GM19372 (cell line): ENCODE measurements around the gene POLR1E.
A peak's percentile ranks its signal among the peaks of the same experiment; 100 is the strongest.
"Not testable (repeated sequence)": the region's sequence is repeated elsewhere in the genome, so short reads cannot be mapped to it uniquely, and the experiment has no call there.

Source experiments
- ATAC-seq: cut with Tn5 transposase; IDR thresholded peaks from one replicate; pipeline ENCODE4 v1.9.1; 2021; ENCODE audit warnings: mild to moderate bottlenecking, low read depth, moderate library complexity; ENCODE audit not compliant: unreplicated experiment

Gene POLR1E

DNA sequence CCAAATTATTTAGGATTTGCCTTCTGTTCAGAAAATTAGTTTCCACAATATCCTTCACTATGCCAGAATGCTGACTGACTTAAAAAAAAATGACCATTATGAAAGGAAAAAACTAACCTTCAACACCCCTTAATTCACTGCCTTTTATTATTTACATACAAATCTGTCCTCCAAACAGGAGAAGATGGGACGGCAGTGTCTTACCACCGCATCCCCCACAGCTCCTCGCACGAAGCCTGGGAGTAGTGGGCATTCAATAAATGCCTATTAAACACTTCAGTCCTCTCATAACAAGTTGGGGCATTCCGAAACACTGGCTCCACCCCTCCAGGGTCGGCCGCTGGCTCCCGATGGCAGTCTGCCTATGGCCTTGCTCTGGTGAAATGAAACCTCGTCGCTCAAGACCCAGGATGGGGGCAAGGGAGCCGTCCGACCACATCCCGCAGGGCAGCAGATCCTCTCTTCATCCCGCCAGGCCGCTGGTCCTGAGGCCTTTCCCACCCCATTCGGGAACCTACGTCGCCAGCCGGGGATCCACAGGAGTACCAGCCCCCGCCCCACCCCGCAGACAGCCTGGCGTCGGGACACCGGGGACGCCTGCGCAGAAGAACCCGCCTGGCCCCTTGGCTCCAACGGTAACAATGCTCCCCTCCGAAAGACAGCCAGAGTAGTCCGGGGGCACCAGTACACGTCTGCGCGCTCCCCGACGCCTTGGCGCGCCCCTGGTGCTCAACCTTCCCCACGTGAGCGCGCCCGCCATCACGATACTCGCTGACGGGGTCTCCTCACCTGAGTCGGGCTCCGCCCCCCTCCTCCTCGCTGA is 21.1 kb upstream of the POLR1E start:
- ATAC-seq = peak; percentile 15

- peak; percentile 77 for ATAC-seq
These were observed 20.3 kb upstream of the POLR1E start, which contains the start of gene ZBTB5 for GRCh38 chr9:37465249-37466036. ZBTB5 (minus strand) TSS chr9:37465450; CDS start chr9:37442551, 22,899 bp downstream.

- peak; percentile 3 for ATAC-seq
These were observed 19.6 kb upstream of the POLR1E start for GRCh38 chr9:37466037-37466709.

- ATAC-seq = not testable (repeated sequence)
These were observed 18.2 kb upstream of the POLR1E start for GRCh38 chr9:37467530-37467929.

DNA sequence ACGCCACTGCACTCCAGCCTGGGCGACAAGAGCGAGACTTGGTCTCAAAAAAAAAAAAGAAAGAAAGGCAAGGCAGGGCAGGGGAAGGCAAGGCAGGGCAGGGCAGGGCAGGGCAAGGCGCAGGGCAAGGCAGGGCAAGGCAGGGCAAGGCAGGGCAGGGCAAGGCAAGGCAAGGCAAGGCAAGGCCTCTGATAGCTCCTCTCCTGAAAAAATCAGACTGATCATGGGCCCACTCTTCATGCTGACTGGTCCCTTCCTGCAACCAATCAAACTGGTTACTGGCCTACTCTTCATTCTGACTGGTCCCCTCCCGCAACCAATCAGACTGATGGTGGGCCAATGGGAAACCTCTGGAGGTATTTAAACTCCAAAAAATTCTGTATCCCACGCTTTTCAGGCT is 17.1 kb upstream of the POLR1E start:
- ATAC-seq = no peak

GRCh38 chr9:37471942-37472684 is 13.6 kb upstream of the POLR1E start:
- no peak for ATAC-seq

DNA sequence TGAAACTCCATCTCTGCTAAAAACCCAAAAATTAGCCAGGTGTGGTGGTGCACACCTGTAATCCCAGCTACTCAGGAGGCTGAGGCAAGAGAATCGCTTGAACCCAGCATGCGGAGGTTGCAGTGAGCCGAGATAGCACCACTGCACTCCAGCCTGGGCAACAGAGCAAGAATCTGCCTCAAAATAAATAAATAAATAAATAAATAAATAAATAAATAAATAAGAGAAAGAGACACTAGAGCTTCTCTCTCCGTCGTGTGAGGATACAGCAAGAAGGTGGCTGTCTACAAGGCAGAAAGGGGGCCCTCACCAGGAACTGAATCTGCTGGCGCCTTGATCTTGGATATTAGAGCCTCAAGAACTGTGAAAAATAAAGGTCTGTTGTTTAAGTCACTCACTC is 11.8 kb upstream of the POLR1E start:
- ATAC-seq = not testable (repeated sequence)

DNA sequence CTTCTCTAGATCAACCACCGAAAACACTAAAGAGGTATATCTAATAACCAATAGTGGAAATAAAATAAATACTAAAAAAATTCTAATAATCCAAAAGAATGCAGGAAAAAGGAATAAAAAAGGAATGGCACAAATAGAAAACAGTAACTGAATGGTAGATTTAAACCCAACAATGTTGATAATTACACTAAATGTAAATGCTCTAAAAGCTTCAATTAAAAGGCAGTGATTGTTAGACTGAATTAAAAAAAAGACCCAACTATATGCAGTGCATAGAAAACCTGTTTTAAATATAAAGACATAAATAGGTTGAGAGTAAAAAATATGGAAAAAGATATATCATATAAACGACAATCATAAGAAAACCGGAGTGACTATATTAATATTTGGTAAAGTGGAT is 11.3 kb upstream of the POLR1E start:
- no peak for ATAC-seq

GRCh38 chr9:37476930-37477329 is 8.8 kb upstream of the POLR1E start:
- no peak for ATAC-seq

DNA sequence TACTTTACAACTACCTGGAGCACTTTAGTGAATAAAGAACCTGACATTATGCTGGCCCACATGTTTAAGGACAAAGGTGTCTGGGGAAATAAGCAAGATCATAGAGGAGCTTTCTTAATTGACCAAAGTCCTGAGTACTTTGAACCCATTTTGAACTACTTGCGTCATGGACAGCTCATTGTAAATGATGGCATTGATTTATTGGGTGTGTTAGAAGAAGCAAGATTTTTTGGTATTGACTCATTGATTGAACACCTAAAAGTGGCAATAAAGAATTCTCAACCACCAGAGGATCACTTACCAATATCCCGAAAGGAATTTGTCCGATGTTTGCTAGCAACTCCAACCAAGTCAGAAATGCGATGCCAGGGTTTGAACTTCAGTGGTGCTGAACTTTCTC is 8.3 kb upstream of the POLR1E start:
- not testable (repeated sequence) for ATAC-seq

DNA sequence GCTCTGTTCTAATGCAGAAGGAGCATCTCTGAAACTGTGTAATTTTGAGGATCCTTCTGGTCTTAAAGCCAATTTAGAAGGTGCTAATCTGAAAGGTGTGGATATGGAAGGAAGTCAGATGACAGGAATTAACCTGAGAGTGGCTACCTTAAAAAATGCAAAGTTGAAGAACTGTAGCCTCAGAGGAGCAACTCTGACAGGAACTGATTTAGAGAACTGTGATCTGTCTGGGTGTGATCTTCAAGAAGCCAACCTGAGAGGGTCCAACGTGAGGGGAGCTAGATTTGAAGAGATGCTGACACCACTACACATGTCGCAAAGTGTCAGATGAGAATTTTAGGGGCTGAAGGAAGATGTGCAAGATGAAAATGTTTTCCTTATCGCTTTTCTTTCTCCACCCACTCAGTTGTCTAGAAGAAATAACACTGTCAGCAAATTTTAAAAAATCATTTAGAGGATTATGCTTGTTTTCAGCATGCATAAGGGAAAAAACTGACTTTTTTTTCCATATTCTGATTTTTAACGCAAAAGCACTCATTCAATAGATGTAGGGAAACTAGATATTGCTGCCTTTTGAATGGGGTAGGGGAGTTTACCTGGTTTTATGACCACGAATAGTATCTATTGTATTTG is 7.6 kb upstream of the POLR1E start:
- not testable (repeated sequence) for ATAC-seq

DNA sequence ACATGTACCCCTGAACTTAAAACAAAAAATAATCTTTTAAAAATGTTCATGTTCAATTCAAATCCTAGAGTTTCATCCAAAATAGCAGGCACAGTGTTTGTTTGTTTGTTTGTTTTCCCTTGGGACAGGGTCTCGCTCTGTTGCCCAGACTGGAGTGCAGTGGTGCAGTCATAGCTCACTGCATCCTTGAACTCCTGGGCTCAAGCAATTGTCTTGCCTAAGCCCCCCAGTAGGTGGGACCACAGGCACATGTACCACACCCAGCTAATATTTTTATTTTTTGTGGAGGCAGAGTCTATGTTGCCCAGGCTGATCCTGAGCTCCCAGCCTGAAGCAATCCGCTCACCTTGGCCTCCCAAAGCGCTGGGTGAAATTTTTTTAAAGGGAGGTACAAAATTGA is 5.0 kb upstream of the POLR1E start:
- ATAC-seq = no peak

- no peak for ATAC-seq
These were observed 488 bp downstream of the POLR1E start for GRCh38 chr9:37486256-37486615.

GRCh38 chr9:37486616-37487548 is 1.1 kb downstream of the POLR1E start:
- no peak for ATAC-seq

DNA sequence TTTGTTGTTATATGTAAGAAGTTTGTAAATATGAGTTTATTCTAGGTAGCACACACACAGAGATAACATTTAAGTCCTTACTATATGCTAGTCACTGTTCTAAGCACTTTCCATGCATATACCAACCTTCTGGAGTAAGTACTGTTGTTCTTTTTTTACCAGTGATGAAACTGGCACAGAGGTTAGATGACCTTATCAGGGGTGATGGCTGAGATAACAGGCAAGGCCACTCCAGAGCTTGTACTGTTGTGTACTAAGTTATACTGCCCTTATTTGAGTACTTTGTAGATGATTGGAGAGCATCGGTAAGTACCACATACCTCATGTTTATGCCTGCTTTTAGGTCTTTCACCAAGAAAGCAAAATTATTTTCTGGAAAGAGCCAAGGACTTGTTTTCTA is 6.2 kb downstream of the POLR1E start:
- ATAC-seq = no peak

- no peak for ATAC-seq
These were observed 9.8 kb downstream of the POLR1E start for GRCh38 chr9:37495571-37495970.

DNA sequence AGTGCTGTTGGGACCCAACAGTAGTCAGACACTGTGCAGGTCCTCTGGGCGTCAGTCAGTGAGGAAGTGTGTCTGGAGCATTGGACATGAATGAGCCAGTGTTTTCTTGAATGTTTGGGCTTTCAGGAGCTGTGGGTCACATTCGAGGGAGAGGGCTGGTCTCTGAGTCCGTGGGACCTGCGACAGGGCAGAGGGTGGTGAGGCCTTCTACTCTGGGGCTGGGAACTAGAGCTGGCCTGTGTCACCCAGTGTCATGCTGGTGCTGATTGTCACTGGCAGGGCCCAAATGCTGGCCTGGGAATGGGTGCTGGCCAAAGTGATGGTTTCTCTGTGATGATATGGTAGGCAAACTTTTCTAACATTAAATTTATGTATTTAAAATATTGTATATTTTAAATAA is 10.3 kb downstream of the POLR1E start:
- no peak for ATAC-seq

GRCh38 chr9:37497320-37497719 is 11.6 kb downstream of the POLR1E start:
- no peak for ATAC-seq

GRCh38 chr9:37498457-37498856 is 12.7 kb downstream of the POLR1E start:
- no peak for ATAC-seq
